Glutamatergic neuron (in vitro differentiated cells): ENCODE results near the gene PRPF18. TPM values are rescaled to one million over a fixed set of nuclear protein-coding genes. Genes with fewer than 3 reads are reported as not detected.

Experiments used
- DNase-seq: peaks from one replicate; pipeline ENCODE4 v3.0.0; 2022
- H3K27ac Mint-ChIP-seq: one replicate; pipeline ENCODE4 v1.8.0; 2020; ENCODE audit warnings: mild to moderate bottlenecking, mixed read lengths, inconsistent platforms; ENCODE audit not compliant: unreplicated experiment
- H3K27me3 Mint-ChIP-seq: one replicate; pipeline ENCODE4 v1.8.0; 2020; ENCODE audit warnings: mild to moderate bottlenecking, moderate library complexity, mixed read lengths, inconsistent platforms; ENCODE audit not compliant: unreplicated experiment
- H3K36me3 Mint-ChIP-seq: one replicate; pipeline ENCODE4 v1.8.0; 2020; ENCODE audit warnings: mild to moderate bottlenecking, mixed read lengths, inconsistent platforms; ENCODE audit not compliant: unreplicated experiment
- H3K4me1 Mint-ChIP-seq: one replicate; pipeline ENCODE4 v1.8.0; 2020; ENCODE audit warnings: mild to moderate bottlenecking, low read depth, mixed read lengths, inconsistent platforms; ENCODE audit not compliant: unreplicated experiment
- H3K4me3 Mint-ChIP-seq: one replicate; pipeline ENCODE4 v1.8.0; 2020; ENCODE audit warnings: mild to moderate bottlenecking, mixed read lengths, inconsistent platforms; ENCODE audit not compliant: unreplicated experiment
- H3K9me3 Mint-ChIP-seq: one replicate; pipeline ENCODE4 v1.8.0; 2020; ENCODE audit warnings: mild to moderate bottlenecking, moderate library complexity, mixed read lengths, inconsistent platforms; ENCODE audit not compliant: unreplicated experiment
- CTCF ChIP-seq: fragments of 200-600 bp; sonication (generic); IDR thresholded peaks from one replicate; pipeline ENCODE4 v1.5.0; 2021; ENCODE audit not compliant: partially characterized antibody, unreplicated experiment
- total RNA-seq: library from RNA; stranded (reverse); fragmentation: NEBNext Ultra II Directional; extraction: Animal tissue kit (Norgen Biotek cat#: 25700); gene quantifications from one replicate; pipeline ENCODE4 v1.2.1, GENCODE V29; 2021; ENCODE audit not compliant: unreplicated experiment

Gene PRPF18
- total RNA-seq, 1 donor from 2014 or later = 24.7 TPM

DNA sequence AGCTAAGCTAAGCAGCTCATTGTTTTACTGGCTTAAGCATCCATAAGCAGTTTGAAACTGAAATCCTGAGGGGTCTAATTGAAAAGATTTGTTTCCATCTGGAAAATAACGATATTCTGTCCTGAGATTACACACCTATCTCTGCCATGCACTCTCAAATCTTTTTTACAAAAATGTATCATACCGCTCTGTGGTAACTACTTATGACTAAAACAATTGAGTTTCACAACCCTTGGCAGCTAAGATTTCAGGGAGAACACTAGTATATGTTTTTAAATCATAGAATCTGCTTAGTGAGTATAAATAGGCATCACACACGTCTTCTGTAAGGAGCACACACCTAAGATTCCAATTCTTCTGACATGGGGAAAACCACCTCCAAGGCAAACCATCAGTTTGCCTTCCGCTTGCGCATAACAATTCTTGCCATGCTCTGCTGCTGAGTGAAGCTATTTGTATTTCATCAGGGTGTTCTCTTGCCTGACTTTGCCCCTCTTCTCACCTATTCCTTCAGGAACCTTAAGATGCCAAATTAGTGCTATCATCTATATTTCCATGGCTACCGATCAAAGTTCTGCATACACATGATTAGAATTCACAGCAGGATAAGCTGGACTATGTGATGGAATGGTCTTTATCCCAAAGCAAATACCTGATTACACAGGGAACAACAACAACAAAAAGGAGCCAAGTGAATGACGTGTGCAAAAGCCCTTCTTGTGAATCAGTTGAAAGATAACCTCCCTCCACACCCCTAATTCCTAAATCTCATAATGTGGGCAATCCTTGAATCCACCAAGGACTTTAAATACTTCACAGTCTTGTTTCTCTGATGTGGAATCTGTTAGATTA, 40.9 kb downstream of the PRPF18 start:
- DNase-seq = no peak
- peaks cover 15% of the 10 kb centered on the region for H3K4me1 Mint-ChIP-seq
- no peak overlapping the region for H3K4me3 Mint-ChIP-seq
- H3K36me3 Mint-ChIP-seq = no peaks in the 10 kb centered on the region
- H3K27me3 Mint-ChIP-seq = no peaks in the 10 kb centered on the region
- H3K27ac Mint-ChIP-seq = no peak overlapping the region
- H3K9me3 Mint-ChIP-seq = peaks cover 2% of the 10 kb centered on the region
- TF ChIP-seq CTCF = no peak

DNA sequence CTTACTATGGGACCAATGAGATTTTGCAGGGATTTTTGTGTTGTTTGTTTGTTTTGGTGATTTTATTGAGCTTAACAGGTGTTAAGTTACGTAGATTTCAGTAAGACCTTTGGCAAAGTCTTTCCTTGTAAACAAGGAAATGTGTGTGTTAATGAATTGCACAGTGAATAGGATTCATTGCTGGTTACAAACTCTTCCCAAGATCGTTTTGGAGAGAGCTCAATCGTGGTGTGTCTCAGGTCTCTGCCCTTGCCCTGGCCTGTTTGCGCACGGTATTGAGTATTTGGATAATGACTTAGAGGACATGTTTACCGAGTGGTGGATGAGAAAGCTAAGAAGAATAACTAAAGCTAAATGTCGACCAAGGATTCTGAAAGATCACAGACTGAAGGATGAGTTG, 41.9 kb downstream of the PRPF18 start:
- Mint-ChIP-seq H3K4me3 (no peak overlapping the region), H3K9me3 (peaks cover 2% of the 10 kb centered on the region), H3K4me1 (peaks cover 25% of the 10 kb centered on the region), H3K36me3 (no peaks in the 10 kb centered on the region), H3K27ac (no peak overlapping the region), H3K27me3 (peaks cover 2% of the 10 kb centered on the region)
- TF ChIP-seq CTCF = no peak
- DNase-seq = no peak

- no peak for TF ChIP-seq CTCF
- Mint-ChIP-seq H3K9me3 (peaks cover 2% of the 10 kb centered on the region), H3K27me3 (peaks cover 2% of the 10 kb centered on the region), H3K4me3 (no peak overlapping the region), H3K27ac (no peak overlapping the region), H3K36me3 (no peaks in the 10 kb centered on the region), H3K4me1 (peaks cover 27% of the 10 kb centered on the region)
- no peak for DNase-seq
Measured at GRCh38 chr10:13629116-13629515, 42.4 kb downstream of the PRPF18 start.

DNA sequence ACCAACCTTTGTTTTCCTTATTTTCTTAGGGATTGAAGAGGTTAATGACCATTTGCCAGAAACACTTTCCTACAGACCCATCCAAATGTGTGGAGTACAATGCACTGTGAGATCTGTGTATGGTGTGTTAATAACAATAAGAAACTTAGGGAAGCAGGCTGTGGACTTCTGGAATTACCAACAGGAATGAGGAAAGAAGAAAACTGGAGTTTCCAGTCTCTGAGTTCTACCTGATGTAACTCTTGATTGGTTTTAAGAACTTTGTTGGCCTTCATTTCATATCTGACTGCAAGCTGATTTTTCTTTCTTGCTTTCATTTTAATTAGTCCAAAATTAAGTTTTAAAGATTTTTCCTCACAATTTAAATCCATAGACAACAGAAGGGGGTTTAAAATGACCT, 43.5 kb downstream of the PRPF18 start:
- H3K36me3 Mint-ChIP-seq = no peaks in the 10 kb centered on the region
- no peak overlapping the region for H3K4me3 Mint-ChIP-seq
- DNase-seq = no peak
- H3K9me3 Mint-ChIP-seq = peaks cover 4% of the 10 kb centered on the region
- peaks cover 35% of the 10 kb centered on the region for H3K4me1 Mint-ChIP-seq
- no peak overlapping the region for H3K27ac Mint-ChIP-seq
- no peak for TF ChIP-seq CTCF
- peaks cover 2% of the 10 kb centered on the region for H3K27me3 Mint-ChIP-seq

- no peak for TF ChIP-seq CTCF
- Mint-ChIP-seq H3K36me3 (no peaks in the 10 kb centered on the region), H3K9me3 (peaks cover 4% of the 10 kb centered on the region), H3K4me1 (peaks cover 37% of the 10 kb centered on the region), H3K27me3 (peaks cover 2% of the 10 kb centered on the region), H3K4me3 (no peak overlapping the region), H3K27ac (peak overlapping the region; percentile 11)
- DNase-seq = no peak
Measured at GRCh38 chr10:13631594-13631993, 44.8 kb downstream of the PRPF18 start.
